ENCODE data around the gene NDE1. TPM values are rescaled to one million over a fixed set of nuclear protein-coding genes. Genes with fewer than 3 reads are reported as not detected.

NDE1 gene
- total and polyA plus RNA-seq, 4 donors = 2.5 to 17.3 (median 4.4) TPM

- peak overlapping the region; percentile 36 to 66 for H3K27ac ChIP-seq (ENCODE audit: low read depth in 1 of 2, low read length in 2 of 2)
- peaks cover 8 to 44% (median 35%) of the 10 kb centered on the region in 4 donors for H3K4me1 ChIP-seq (ENCODE audit: control insufficient read depth in 4 of 4, insufficient read depth in 4 of 4, low read length in 3 of 4)
- TF ChIP-seq RXRA (IDR thresholded peaks at IDR 0.05) (peak; percentile 16 to 49), NR2F2 (IDR thresholded peaks at IDR 0.05) (no peak)
- H3K9me3 ChIP-seq (ENCODE audit: control insufficient read depth in 4 of 4, low read length in 3 of 4) = no peaks in the 10 kb centered on the region
- H3K36me3 ChIP-seq (ENCODE audit: control insufficient read depth in 4 of 4, insufficient read depth in 3 of 4, low read depth in 1 of 4, low read length in 3 of 4) = peaks cover 1 to 32% (median 15%) of the 10 kb centered on the region in 4 donors
- peak overlapping the region in 1 of 2 donors; percentile 39 for H3K9ac ChIP-seq (ENCODE audit: low read depth in 1 of 2, low read length in 2 of 2)
- H3K27me3 ChIP-seq (ENCODE audit: control insufficient read depth in 4 of 4, insufficient read depth in 4 of 4, low read length in 3 of 4) = no peaks in the 10 kb centered on the region
- no peak overlapping the region for H3K4me3 ChIP-seq (ENCODE audit: low read depth in 1 of 3, low read length in 3 of 3)
- DNase-seq (ENCODE audit: low spot score) = no peak
- 79% methylated on average over 10 of the region's 10 CpGs for WGBS
These were observed 39.6 kb upstream of the NDE1 start for GRCh38 chr16:15610369-15610871.

GRCh38 chr16:15611610-15612009 is 38.4 kb upstream of the NDE1 start:
- Histone ChIP-seq H3K4me1 (ENCODE audit: control insufficient read depth in 4 of 4, insufficient read depth in 4 of 4, low read length in 3 of 4) (peaks cover 8 to 36% (median 27%) of the 10 kb centered on the region in 4 donors), H3K4me3 (ENCODE audit: low read depth in 1 of 3, low read length in 3 of 3) (no peak overlapping the region), H3K27me3 (ENCODE audit: control insufficient read depth in 4 of 4, insufficient read depth in 4 of 4, low read length in 3 of 4) (no peaks in the 10 kb centered on the region), H3K9me3 (ENCODE audit: control insufficient read depth in 4 of 4, low read length in 3 of 4) (no peaks in the 10 kb centered on the region), H3K9ac (ENCODE audit: low read depth in 1 of 2, low read length in 2 of 2) (peak overlapping the region in 1 of 2 donors; percentile 53), H3K27ac (ENCODE audit: low read depth in 1 of 2, low read length in 2 of 2) (peak overlapping the region; percentile 25 to 59), H3K36me3 (ENCODE audit: control insufficient read depth in 4 of 4, insufficient read depth in 3 of 4, low read depth in 1 of 4, low read length in 3 of 4) (peaks cover 10 to 41% (median 25%) of the 10 kb centered on the region in 4 donors)
- TF ChIP-seq MAX (IDR thresholded peaks at IDR 0.05) (no peak), FOXA1 (IDR thresholded peaks at IDR 0.05) (no peak), NR2F2 (IDR thresholded peaks at IDR 0.05) (no peak), CTCF (IDR thresholded peaks at IDR 0.05; ENCODE audit: low read depth, low read length, missing input control) (no peak), ATF3 (IDR thresholded peaks at IDR 0.05) (no peak), ZBTB33 (IDR thresholded peaks at IDR 0.05) (no peak), JUND (IDR thresholded peaks at IDR 0.05) (no peak), EGR1 (IDR thresholded peaks at IDR 0.05; ENCODE audit: low read depth in 2 of 2) (no peak), TAF1 (conservative IDR thresholded peaks at IDR 0.05) (no peak), SP1 (IDR thresholded peaks at IDR 0.05) (no peak), FOXA2 (IDR thresholded peaks at IDR 0.05) (no peak), RXRA (IDR thresholded peaks at IDR 0.05) (no peak), REST (IDR thresholded peaks at IDR 0.05) (no peak), GABPA (IDR thresholded peaks at IDR 0.05 in 1 of 2, conservative IDR thresholded peaks at IDR 0.05 in 1 of 2) (no peak), RAD21 (IDR thresholded peaks at IDR 0.05) (no peak), YY1 (IDR thresholded peaks at IDR 0.05) (no peak)
- DNase-seq (ENCODE audit: low spot score) = no peak
- 43% methylated on average over 7 of the region's 7 CpGs for WGBS

Measured in liver (tissue), 9 donors.